ENCODE results near the gene YIPF4. TPM values are rescaled to one million over a fixed set of nuclear protein-coding genes. Genes with fewer than 3 reads are reported as not detected.

YIPF4 gene
- total and polyA plus RNA-seq, 2 donors (not counting 3 experiments of a cell fraction or from before 2014, with no cell fraction given): 8.6 to 40.1 TPM

GRCh38 chr2:32278478-32278853 lies 762 bp downstream of the YIPF4 start:
- H3K4me1 ChIP-seq (ENCODE audit: control insufficient read depth, extremely low read depth, insufficient read depth, low read length): peaks cover 11% of the 10 kb centered on the region
- dilution Hi-C loops (cut with MboI; ENCODE audit: extremely low pct_ligation_motif_present, low sequenced_read_pairs): no loop called here
- ChIA-PET CTCF (interaction anchor here (1.1 kb wide), 1 partner anchor 9 kb away, joined by 4 read pairs; no protein-coding TSS in a partner anchor), POLR2A (no interaction called here)
- peak; percentile 31 for DNase-seq (ENCODE audit: low read depth, low spot score)
- H3K36me3 ChIP-seq (ENCODE audit: control insufficient read depth in 2 of 2, extremely low read depth in 1 of 2, insufficient read depth in 2 of 2, low read length in 2 of 2): no peaks in the 10 kb centered on the region
- H3K9me1 ChIP-seq (replicated peaks; ENCODE audit: control insufficient read depth, extremely low read depth, insufficient read depth, low read length): no peaks in the 10 kb centered on the region
- intact Hi-C loops (cut with micrococcal nuclease): loop anchor here (5.0 kb wide), 1 partner anchor 216 kb away; the partner anchor contains the start of gene SPAST
- H3K4me2 ChIP-seq (ENCODE audit: insufficient read depth, low read length): peak overlapping the region; percentile 96
- TF ChIP-seq POLR2AphosphoS5 (IDR thresholded peaks at IDR 0.05; ENCODE audit: insufficient read depth, low read depth, low read length): no peak
- no peak for TF ChIP-seq FOS (IDR thresholded peaks at IDR 0.05; ENCODE audit: borderline replicate concordance, insufficient read depth, low read length)
- TF ChIP-seq GATA2 (IDR thresholded peaks at IDR 0.05; ENCODE audit: insufficient read depth, insufficient read length, low read depth, low read length): no peak
- TF ChIP-seq, protein P1, sequence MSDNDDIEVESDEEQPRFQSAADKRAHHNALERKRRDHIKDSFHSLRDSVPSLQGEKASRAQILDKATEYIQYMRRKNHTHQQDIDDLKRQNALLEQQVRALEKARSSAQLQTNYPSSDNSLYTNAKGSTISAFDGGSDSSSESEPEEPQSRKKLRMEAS (IDR thresholded peaks at IDR 0.05; ENCODE audit: insufficient read depth, insufficient read length): no peak
- no peak for TF ChIP-seq JUN (IDR thresholded peaks at IDR 0.05; ENCODE audit: borderline replicate concordance, insufficient read depth, insufficient read length, low read depth)
- TF ChIP-seq CTCF (IDR thresholded peaks at IDR 0.05; ENCODE audit: extremely low read depth in 1 of 2, insufficient read depth in 1 of 2, low read depth in 1 of 2, low read length in 2 of 2): no peak
- no peak for TF ChIP-seq POLR2A (IDR thresholded peaks at IDR 0.05; ENCODE audit: low read depth, low read length)
- TF ChIP-seq EZH2 (IDR thresholded peaks at IDR 0.05; ENCODE audit: borderline replicate concordance, low read depth, low read length, severe bottlenecking): no peak
- TF ChIP-seq MYC (IDR thresholded peaks at IDR 0.05; ENCODE audit: low read depth, low read length): no peak
- peak overlapping the region; percentile 97 for H3K9ac ChIP-seq (replicated peaks; ENCODE audit: extremely low read depth, insufficient read depth, low read length)
- H3K27me3 ChIP-seq (ENCODE audit: control insufficient read depth in 2 of 2, insufficient read depth in 2 of 2, low read length in 2 of 2): peaks cover 0 to 2% of the 10 kb centered on the region in 2 experiments
- peak overlapping the region; percentile 93 for H2AFZ ChIP-seq (ENCODE audit: low read depth, low read length)
- peak overlapping the region; percentile 86 to 94 (median 88) for H3K4me3 ChIP-seq (replicated peaks in 1 of 3; ENCODE audit: insufficient read depth in 1 of 3, low read depth in 1 of 3, low read length in 3 of 3)
- no peaks in the 10 kb centered on the region for H4K20me1 ChIP-seq (replicated peaks; ENCODE audit: control insufficient read depth, extremely low read depth, insufficient read depth, low read length)
- no peaks in the 10 kb centered on the region for H3K9me3 ChIP-seq (replicated peaks; ENCODE audit: control insufficient read depth, insufficient read depth, low read length)
- H3K27ac ChIP-seq (ENCODE audit: insufficient read depth, low read depth, low read length): peak overlapping the region; percentile 80
- FAIRE-seq: no peak
- no TSS peak for BruUV-seq (replicated peaks)
- peaks cover 33% of the 10 kb centered on the region for H3K79me2 ChIP-seq (ENCODE audit: control insufficient read depth, insufficient read depth, low read length)

Measured in endothelial cell of umbilical vein (primary cell).